Renal cortical epithelial cell (primary cell): ENCODE results near the gene RGS12. TPM values are rescaled to one million over a fixed set of nuclear protein-coding genes. Genes with fewer than 3 reads are reported as not detected.

ENCODE experiments used
- DNase-seq: peaks from one replicate; pipeline ENCODE4 v3.0.0-alpha.2; 2011; ENCODE audit warnings: low read depth
- total RNA-seq: library from RNA; depleted of rRNA; stranded (reverse); fragments of >200 nt; gene quantifications from 2 replicates; pipeline ENCODE4 v1.2.3, GENCODE V29; 2014

The RGS12 gene, protein sequence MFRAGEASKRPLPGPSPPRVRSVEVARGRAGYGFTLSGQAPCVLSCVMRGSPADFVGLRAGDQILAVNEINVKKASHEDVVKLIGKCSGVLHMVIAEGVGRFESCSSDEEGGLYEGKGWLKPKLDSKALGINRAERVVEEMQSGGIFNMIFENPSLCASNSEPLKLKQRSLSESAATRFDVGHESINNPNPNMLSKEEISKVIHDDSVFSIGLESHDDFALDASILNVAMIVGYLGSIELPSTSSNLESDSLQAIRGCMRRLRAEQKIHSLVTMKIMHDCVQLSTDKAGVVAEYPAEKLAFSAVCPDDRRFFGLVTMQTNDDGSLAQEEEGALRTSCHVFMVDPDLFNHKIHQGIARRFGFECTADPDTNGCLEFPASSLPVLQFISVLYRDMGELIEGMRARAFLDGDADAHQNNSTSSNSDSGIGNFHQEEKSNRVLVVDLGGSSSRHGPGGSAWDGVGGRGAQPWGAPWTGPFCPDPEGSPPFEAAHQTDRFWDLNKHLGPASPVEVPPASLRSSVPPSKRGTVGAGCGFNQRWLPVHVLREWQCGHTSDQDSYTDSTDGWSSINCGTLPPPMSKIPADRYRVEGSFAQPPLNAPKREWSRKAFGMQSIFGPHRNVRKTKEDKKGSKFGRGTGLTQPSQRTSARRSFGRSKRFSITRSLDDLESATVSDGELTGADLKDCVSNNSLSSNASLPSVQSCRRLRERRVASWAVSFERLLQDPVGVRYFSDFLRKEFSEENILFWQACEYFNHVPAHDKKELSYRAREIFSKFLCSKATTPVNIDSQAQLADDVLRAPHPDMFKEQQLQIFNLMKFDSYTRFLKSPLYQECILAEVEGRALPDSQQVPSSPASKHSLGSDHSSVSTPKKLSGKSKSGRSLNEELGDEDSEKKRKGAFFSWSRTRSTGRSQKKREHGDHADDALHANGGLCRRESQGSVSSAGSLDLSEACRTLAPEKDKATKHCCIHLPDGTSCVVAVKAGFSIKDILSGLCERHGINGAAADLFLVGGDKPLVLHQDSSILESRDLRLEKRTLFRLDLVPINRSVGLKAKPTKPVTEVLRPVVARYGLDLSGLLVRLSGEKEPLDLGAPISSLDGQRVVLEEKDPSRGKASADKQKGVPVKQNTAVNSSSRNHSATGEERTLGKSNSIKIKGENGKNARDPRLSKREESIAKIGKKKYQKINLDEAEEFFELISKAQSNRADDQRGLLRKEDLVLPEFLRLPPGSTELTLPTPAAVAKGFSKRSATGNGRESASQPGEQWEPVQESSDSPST (N-terminal part only)
- total RNA-seq, result 24.7 and 27.4 TPM in 2 replicates

DNA sequence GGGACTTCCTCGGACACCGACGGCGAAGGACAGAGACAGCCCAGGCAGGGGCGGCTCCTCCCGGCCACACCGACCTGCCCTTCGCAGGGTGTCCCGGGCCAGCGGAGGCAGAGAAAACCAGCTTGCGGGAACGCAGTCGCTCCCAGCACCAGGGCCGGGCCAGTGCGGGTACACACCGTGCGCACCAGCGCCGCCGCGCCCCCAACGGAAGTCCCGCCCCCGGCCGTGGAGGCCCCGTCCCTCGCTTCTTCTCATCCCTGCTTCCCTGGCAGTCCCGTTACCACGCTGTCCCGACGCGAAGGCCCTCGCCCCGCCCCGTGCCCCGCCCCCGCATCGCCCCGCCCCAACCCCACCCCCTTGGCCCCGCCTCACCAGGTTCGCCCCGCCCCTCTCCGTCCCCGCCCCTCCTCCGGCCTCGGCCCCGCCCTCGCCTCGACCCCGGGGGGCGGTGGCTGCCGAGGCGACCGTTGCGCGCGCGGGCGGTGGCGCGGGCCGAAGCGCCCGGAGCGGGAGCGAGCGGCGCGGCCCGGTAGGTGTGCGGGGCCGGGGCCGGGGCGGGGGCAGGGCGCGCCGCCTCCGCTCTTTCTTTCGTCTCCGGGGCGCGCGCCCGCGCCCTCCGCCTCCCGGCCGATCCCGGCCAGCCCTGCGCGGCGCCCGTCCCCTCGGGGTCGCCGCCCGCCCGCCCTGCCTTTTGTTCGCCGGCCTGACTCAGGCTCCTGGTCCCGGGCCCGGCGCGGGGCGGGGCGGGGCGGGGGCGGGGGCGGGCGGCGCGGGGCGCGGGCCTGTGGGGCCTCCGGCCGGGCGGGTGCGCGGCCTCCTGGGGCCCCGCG is at the start of gene RGS12:
TSS of gene RGS12 (plus strand) at position 451 of the 830 bp plus-strand sequence. CDS start 23,150 bp downstream, outside the sequence.
- DNase-seq, result peak; percentile 78

DNA sequence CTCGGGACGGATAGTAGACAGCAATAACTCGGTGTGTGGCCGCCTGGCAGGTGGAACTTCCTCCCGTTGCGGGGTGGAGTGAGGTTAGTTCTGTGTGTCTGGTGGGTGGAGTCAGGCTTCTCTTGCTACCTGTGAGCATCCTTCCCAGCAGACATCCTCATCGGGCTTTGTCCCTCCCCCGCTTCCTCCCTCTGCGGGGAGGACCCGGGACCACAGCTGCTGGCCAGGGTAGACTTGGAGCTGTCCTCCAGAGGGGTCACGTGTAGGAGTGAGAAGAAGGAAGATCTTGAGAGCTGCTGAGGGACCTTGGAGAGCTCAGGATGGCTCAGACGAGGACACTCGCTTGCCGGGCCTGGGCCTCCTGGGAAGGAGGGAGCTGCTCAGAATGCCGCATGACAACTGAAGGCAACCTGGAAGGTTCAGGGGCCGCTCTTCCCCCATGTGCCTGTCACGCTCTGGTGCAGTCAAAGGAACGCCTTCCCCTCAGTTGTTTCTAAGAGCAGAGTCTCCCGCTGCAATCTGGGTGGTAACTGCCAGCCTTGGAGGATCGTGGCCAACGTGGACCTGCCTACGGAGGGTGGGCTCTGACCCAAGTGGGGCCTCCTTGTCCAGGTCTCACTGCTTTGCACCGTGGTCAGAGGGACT is 49.6 kb upstream of the RGS12 start:
- DNase-seq, result no peak

DNA sequence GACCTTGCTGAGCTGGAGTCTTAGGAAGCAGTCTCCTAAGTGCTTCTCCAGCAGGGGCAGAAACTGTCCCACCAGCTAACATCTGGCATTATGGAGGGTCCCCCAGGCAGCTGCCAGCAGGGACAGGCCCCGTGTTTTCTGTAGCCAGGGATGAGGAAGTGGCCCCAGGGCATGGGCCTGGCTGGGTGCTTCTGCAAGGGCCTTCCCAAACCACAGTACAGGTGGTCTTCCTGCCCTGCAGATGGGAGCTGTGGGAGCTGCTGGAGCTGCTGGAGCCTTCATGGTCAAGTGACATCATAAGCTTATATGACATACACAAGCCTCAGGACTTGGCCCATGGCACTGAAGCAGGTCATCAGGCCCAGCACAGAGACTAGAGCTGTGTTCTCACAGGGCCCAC is 48.8 kb upstream of the RGS12 start:
- no peak for DNase-seq

DNA sequence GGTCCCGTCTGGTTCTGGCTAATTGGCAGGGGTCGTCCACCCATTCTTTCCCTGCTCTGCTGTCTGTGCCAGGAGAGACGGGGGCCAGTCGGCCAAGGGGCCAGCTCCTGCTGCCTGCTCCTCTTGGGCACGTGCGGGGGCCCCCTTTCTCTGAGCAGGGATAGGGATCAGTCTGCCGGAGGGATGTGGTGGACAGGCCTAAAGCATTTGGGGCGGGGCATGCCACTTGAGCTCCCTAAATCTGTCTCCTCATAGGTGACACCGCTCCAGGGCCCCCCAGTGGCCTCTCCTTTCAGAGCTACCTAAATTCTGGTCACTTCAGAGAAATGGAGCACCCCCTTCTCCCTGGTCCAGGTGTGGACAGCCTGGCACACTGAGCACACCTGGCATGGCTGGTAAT is 48.1 kb upstream of the RGS12 start:
- DNase-seq, result no peak

DNA sequence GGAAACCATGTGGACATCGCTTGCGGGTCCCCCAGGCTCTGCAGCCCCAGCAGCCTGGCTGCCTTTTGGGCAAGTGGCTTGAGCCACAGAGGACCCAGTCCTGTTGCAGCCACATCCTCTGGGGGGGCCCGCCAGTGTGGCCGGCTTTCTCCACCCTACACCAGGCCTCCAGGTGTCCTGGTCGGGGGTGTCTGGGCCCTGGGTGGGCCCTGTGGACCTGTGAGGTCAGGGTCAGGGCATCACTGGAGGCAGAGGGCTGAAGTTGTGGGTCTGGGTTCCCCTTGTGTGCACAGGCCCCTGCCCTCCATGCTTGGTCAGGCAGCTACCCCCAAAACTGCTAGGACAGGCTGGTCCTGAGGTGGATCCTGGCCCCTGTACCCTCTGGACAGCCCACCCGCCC is 47.1 kb upstream of the RGS12 start:
- DNase-seq, result no peak

DNA sequence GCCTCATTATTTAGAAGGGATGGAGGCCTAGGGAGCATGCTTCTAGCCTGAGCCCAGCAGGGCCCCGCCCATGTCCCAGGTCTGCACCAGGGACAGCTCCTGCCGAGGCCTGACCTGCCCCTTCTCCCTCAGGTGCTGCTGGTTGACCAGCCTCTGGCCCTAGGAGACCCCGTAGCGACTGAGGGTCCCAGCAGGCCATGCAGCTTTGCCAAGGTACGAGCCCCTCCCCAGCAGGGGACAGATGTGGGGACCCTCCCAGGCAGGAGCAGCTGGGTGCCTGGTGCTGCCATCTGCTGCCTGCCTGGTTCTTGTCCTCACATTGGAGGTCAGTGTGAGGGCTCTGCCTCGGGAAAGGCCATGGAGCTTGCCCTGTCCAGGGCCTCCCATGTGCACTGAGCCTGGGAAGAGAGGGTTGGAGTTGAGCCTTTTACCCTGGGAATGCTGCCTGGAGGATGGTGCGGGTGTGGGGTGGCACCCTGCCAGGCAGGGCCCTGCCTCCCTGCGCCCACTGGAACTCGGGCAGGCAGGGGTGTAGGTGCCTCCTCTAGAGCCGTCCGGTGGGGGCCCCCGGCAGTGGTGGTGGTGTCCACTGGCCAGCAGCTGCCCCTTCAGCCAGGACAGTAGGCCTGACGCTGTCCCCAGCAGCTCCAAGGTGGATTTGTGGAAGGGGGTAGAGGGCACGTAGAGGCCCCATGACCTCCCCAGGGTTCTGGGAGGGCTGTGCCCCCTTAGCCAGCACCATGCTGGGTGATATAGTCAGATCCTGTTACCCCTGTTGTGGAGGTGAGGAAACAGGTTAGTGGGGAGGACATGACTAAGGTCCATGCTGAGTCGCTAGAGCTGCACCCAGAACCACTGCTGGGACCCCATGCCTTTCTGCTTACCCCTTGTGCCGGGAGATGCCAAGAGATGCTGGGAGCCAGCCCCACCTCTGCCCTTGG is 46.1 kb upstream of the RGS12 start:
- DNase-seq, result no peak

DNA sequence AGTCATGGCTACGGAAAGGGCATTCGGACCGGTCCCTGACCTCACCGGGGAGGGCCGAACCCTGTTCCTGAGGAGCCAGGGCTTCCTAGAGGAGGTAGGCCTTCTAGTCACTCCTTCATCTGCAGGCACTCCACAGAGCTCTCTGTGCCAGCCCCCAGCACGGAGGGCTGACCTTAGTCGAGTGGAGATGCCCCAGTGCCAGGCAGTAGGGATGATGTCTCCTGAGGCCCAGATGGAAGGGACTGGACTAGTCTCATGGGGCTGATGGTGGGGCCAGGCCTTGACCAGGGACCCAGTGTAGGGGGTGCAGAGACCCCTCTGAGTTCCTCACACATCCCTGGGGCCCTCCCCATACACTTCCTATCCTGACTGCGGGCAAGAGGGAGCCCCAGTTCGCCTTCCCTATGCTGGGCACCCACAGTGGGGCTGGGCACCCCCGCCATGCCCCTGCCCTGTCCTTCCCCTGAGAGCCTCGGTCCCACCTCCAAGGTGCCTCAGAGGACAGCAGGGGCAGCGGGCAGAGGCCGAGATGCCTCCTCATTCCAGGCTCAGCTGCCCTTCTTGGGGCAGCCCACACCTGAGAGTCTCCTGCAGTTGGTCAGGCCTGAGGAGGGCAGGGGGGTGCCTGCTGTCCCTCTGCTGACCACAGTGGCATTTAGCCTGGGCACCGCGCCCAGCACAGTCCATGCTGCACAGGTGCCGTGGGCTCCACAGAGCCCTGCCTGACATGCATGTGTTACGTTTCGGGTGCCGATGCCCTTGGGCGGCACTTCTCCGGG is 45.2 kb upstream of the RGS12 start:
- DNase-seq, result no peak

DNA sequence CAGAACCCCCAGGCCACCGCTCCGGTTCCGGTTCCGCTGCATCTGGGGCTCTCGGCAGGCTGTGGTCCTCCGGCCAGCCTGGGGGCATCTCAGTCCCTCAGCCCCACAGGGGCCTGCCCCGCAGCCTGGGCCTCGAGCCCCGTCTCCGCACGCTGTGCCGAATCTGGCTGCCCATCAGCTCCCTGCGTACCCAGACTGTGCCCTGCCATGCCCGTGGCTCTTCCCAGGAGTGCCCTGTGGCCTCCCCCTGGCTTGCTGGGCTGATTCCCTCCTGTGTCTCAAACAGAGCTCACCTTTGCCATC is 44.7 kb upstream of the RGS12 start:
- no peak for DNase-seq

DNA sequence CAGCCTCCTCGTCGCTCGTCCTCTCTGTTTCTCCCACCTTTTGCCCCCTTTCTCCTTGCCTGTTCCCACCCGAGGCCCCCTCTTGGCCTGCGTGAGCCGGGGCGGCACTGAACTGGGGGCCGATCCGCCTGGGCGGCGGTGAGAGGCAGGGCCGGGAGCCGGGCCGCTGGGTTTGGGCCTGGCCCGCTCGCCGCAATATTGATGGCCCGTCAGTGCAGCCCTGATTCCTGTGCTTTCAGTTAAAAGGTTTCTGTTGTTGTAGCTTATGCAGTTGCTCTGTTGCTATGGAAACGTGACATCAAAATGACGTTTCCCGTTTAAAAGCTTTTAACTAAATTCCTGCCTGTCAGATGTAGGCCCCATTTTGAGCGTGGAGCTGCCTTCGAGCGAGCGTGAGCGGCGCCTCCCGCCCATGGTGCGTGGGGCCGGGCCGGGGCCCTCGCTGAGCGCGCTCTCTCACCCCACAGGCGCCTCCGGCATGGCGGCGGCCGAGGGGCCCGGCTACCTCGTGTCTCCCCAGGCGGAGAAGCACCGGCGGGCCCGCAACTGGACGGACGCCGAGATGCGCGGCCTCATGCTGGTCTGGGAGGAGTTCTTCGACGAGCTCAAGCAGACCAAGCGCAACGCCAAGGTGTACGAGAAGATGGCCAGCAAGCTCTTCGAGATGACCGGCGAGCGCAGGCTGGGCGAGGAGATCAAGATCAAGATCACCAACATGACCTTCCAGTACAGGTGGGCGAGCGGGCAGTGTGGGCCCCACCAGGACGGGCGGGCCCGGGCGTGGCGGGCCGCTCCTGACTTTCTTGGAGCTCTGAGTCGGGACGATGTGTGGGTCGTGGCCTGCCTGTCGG is 43.8 kb upstream of the RGS12 start, which contains the start of gene MSANTD1:
TSS of gene MSANTD1 (plus strand) at position 349 of the 851 bp plus-strand sequence. CDS start at position 413, 64 bp downstream.
- peak; percentile 13 for DNase-seq

DNA sequence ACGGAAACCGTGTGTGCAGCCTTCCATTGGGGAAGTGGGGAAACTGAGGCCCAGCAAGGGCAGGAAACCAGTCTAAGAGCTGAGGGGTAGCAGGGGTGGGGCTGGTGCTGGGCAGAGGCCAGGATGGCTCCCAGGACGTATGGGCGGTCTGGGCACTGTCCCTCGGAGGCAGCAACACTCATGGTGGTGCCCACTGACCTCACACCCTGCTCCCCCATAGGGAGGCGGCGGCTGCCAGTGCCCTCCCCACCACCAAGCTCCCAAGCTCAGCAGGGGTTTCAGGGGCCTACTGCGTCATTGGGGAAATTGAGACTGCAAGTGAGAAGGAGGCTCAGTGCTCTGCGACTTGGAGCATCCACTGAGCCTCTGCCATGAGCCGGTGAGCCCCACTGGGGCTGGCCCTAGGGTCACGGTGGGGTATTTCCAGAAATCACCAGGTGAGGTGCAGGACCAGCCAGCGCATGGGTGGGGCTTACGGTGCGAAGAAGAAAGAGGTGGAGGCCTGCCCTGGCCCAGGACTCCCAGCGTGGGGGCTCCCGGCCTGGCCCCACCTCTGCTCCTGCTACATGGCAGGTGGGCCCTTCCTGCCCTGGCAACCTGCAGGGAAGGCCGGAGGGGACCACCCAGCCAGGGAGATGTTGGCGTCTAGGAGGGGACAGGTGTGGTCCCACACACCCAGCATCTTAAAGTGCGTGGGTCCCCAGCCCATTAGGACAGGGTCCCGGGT is 42.9 kb upstream of the RGS12 start:
- no peak for DNase-seq

DNA sequence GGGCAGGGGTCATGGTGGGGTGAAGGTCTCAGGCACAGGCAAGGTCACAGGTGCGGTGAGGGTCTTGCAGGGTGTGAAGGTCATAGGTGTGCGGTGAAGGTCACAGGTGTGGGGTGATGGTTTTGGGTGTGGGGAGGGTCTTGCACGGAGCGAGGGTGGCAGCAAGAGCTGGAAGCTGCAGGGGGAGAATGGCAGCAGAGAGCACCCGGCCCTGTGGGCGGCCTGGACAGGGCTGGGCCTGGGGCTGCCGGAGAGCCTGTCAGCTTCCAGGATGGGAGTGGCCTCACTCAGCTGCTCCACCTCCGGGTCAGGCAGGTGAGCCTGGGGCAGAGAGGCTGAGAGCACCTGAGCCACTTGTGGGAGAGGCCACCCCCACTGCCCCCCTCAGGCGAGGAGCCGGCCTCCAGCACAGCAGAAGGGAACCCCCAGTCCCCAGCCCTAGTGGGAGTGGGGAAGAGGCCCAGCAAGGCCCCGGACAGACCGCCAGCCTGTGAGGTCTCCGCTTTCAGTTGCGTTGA is 42.3 kb upstream of the RGS12 start:
- DNase-seq, result no peak

DNA sequence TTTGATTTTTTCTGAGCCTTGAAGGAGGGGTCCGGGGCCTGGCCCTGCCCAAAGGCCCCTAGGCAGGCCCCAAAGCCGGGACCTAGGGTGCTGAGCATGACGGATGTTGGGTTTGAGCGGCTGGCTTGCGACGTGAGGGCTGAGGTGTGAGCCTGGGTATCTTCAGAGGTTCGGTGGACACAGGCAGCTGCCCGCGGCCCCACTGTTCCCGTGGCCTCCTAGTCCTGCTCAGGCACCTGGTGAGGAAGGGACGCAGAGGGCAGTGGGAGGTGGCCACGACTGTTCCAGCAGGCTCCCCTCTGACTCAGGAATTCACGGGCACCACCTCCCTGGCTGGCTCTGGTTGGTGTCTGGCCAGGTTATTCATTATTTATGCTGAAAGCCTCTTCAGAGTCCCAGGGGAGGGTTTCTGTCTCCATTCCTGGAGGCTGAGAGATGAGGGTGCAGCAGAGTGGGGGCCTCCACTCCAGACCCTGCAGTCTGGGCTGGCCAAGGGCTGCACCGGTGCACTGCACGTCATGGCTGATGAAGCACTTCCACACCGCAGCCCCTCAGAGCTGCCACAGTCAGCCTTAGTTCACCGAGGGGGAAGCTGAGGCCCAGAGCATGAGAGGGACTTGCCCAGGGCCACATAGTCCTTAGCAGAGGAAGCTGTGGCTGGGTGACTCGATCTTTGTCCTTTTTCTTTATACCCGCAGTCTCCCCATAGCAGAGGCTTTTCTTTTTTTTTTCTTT is 41.7 kb upstream of the RGS12 start:
- DNase-seq, result peak; percentile 56

DNA sequence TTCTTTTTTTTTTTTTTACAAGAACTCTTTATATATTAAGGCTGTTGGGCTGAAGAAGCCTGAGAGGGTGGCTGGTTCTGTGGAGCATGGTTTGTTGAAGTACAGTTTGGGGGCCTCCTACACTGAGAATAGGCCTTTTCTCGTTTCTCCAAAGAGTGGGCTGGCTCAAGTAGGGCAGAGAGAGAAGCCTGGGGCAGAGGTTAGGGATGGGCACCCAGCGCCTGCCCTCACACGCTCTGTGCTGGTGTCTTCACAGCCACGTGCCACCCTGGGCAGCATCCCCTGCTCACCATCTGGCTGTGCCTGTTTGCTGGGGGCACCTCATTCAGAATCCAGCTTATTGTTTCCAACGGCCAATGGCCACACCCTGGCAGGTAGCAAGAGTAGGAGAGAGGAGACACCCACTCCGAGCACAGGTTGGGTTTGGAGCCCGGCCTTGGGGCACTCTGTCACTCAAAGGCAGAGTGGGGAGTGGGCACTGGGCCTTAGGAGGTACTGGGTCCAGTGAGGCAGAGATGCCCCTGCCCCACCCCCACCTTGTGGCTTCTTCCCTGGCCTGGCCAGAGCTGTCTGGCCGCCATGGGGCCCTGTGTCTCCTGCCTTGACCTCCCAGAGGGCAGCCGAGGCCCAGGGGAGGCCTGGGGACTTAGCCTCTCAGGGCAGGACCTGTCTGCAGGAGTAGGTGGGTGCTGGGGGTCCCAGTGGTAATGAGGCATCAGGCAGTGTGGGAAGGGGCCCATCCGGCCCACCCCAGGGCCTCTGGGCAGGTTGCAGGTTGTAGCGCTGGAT is 40.9 kb upstream of the RGS12 start:
- no peak for DNase-seq

DNA sequence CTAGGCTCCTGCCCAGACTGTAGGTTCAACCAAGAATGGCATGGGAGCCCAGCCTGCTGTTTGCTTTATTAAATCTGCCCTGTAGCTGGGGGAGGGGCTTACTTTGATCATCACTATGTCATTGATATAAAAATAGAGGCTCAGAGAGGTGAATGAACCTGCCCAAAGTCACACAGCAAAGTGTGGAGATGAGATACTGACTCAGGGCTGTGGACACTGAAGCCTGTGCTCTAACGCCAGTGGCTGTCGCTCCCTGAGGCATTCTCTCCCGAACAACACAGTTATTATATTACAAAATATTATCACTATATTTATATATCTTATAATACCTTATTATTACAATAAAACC is 40.4 kb upstream of the RGS12 start:
- no peak for DNase-seq
